Posterior cingulate gyrus (tissue), 11 donors: ENCODE data around the gene LMO1.
A peak's percentile ranks its signal among the peaks of the same experiment; 100 is the strongest.

ENCODE experiments used
- DNase-seq, 10 donors: peaks; one replicate each; pipeline versions ENCODE4 v3.0.0 to v3.0.0-alpha.2; 2020 to 2021; ENCODE audit warnings: mixed read lengths in 3 of 10
- intact Hi-C: fragments of 100-400 bp; cut with DNase I; formaldehyde crosslinking; loops from one replicate; pipeline ENCODE4 v1.15.1; 2023

The LMO1 gene

DNA sequence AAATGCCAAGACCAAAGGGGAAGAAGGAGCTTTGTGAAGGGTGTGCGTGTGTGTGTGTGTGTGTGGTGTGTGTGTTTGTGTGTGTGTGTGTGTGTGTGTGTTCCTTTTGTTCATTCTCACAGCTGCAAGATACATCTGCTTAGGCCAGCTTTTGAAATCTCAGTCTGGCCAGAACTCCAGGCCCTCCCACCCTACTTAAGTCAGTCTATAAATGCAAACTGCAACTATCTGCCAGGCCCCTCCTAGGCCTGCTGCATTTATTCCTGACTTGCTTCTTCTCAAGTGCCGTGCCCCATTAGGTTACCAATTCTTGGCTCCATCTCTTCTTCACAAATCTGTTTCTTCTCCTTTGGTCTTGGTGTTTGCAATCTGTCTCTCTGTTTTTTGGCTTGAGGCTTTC lies 73.2 kb downstream of the LMO1 start:
- no peak for DNase-seq
- intact Hi-C loops, result loop anchor here (5.0 kb wide), 1 partner anchor 37 kb away; no protein-coding TSS in a partner anchor

DNA sequence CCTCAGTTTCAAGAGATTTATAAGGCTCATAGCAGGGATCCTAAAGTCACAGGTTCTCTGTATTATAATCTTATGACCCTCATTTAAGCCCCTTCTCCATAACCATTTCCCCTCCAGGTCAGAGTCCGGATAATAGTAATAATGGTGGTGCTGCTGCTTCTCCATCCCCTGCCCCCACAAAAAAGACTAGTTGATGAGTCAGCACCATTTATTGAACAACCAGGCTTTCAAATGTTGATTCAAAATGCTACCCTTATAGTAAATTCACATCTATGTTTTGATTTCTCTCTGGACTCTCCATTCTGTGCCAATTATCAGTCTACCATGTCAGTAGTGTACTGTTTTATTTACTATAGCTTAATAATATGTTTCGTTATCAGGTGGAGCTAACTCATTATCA lies 77.2 kb downstream of the LMO1 start:
- intact Hi-C loops, result no loop called here
- DNase-seq, result no peak

DNA sequence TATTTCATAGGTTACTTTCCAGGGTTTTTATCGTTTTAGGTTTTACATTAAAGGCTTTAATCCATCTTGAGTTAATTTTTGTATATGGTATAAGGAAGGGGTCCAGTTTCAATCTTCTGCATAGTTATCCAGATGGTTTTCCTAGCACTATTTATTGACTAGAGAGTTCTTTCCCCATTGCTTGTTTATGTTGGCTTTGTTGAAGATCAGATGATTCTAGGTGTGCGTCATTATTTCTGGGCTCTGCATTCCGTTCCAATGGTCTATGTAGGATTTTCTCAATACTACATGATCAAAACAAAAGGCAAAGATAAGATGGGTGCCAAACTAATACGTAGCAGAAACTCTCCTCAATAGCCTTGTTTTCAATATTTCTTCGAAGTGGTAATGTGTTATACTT lies 80.6 kb downstream of the LMO1 start:
- intact Hi-C loops, result no loop called here
- no peak for DNase-seq

DNA sequence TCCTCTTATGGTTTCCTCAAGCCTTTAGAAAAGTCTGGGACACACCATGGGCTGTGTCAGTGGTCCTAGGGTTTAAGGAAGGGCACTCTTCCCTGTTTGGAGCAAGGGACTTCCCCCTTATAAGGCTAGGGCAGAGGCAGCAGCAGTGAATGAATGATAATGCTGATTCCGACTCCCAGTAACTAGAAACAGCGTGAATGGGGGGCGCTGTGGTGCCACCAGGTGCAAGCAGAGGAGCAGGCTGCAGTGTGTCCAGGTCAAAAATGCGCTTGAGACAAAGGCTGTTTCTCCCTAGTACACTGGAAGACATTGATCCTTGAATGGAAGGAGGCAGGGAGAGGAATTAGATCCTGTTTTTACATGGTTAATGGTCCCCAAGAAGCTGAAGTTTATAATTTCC lies 83.2 kb downstream of the LMO1 start:
- DNase-seq, result no peak

DNA sequence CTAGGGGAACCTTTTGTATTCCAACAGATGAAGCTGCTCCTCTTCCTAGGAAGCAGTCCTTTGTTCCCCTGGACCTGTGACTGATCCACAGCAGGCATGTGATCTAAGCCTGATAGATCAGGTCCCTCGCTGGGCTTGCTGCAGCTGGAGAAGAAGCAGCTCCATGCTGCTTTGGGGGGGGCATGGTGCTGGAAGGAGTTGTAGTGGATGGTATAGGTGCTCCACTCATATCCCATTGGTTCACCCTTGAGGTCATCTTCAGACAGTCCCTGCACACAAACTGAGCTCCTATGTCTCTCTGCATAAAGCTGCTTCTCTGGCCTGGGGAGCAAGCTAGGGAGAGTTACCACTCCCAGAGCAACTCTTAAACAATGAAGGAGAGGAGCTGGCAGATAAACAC lies 85.4 kb downstream of the LMO1 start:
- intact Hi-C loops, result no loop called here
- DNase-seq, result no peak

More for the DNA sequence above, 83.2 kb downstream of the LMO1 start:
- intact Hi-C loops, result no loop called here

DNA sequence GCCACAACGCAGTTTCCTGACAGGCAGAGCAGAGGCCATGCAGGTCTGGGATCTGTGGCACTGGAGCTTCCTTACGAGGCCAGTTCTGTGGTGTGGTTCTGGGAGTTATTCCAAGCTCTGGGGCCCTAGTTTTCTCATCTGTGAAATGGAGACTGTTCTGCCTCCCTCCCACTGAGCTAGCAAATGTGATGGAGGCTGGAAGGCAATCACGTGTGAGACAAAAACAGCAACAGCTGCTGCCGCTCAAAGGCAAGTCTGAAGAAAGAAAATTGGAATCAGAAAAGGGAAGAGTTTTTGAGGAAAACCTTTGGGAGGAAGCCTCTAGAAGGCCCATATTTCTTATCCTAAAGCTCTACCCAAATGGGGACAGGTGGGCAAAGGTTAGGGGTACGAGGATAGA lies 86.5 kb downstream of the LMO1 start:
- intact Hi-C loops, result no loop called here
- peak in 1 of 10 donors; percentile 64 for DNase-seq
